ENCODE measurements around the gene GPR183.
A peak's percentile ranks its signal among the peaks of the same experiment; 100 is the strongest.

The GPR183 gene

DNA sequence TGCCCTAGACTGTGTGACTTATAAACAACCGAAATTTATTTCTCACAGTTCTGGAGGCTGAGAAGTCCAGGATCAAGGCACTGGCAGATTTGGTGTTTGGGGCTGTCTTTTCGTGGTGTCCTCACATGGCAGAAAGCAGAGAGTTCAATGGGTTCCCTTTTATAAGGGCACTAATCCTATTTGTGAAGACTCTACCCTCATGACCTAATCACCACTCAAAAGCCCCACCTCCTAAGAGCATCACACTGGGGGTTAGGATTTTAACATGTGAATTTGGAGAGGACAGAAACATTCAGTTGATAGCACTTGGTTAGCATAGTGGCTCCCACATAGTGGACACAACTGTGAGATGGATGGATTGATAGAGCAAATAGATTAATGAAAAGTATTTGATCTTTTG is 27.6 kb downstream of the GPR183 start:
- in situ Hi-C loops (cut with HindIII; ENCODE audit: low pct_unique_long_range_greater_than_20kb, low sequenced_read_pairs): no loop called here
- TF ChIP-seq JUND (IDR thresholded peaks at IDR 0.05; ENCODE audit: low read depth): no peak
- no peak for DNase-seq (ENCODE audit: low read depth in 1 of 2, low spot score in 1 of 2)

DNA sequence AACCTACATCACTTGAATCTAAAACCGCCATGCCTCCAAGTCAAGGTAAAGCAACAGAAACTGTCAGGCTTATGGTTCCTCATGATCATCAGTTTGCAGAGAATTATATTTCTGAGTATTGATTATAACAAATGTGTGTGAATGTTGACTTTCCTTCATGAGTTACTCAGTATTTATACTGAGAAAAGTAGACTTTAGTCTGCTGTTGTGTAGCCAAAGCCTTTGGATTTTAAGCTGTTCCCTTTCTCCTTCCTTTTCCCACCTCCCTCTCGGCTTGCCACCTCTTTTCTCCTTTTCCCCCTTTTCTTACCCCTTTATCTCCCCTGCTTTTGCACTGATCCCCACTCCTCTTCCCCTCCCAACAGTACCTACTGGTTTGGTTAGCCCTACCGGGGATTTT is 28.4 kb downstream of the GPR183 start:
- TF ChIP-seq JUND (IDR thresholded peaks at IDR 0.05; ENCODE audit: low read depth): no peak
- no peak for DNase-seq (ENCODE audit: low read depth in 1 of 2, low spot score in 1 of 2)
- in situ Hi-C loops (cut with HindIII; ENCODE audit: low pct_unique_long_range_greater_than_20kb, low sequenced_read_pairs): no loop called here

DNA sequence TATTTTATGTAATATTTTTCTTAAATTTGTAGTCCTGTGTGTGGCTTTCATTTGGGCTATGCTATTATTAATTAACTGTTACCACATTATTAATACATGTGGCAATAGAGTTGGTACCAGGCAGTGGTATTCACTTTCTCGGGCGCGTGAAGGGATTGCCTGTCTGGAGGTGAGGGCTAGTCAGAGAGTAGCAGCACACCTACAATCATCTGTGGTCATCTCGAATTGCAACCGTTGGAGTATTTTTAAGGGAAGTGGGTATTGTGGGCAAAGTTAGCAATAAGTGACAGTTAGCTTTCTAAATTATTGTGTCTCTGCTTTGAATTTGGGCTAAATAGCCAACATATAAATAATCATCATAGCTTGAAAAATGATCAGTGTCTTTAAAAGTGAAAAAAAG is 29.0 kb downstream of the GPR183 start:
- in situ Hi-C loops (cut with HindIII; ENCODE audit: low pct_unique_long_range_greater_than_20kb, low sequenced_read_pairs): no loop called here
- no peak for DNase-seq (ENCODE audit: low read depth in 1 of 2, low spot score in 1 of 2)
- TF ChIP-seq JUND (IDR thresholded peaks at IDR 0.05; ENCODE audit: low read depth): no peak

DNA sequence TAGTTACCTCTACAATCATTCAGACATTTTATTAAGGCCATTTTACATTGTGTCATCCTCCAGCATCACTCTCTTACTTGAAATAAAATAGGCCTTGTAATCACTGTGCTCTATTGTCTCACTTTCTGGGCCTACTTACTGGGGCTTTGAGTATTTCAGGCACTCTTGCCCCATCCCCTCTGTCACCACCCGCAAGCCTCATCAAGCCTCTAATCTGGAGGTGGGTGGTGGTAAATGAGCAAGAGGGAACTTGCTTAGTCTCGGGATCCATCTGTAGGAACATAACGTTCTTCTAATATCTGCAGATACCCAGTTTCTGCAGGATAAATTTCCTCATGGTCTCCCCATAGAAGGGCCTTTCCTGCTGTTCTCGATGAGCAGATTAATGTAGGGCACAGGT is 29.6 kb downstream of the GPR183 start:
- DNase-seq (ENCODE audit: low read depth in 1 of 2, low spot score in 1 of 2): no peak
- in situ Hi-C loops (cut with HindIII; ENCODE audit: low pct_unique_long_range_greater_than_20kb, low sequenced_read_pairs): no loop called here

DNA sequence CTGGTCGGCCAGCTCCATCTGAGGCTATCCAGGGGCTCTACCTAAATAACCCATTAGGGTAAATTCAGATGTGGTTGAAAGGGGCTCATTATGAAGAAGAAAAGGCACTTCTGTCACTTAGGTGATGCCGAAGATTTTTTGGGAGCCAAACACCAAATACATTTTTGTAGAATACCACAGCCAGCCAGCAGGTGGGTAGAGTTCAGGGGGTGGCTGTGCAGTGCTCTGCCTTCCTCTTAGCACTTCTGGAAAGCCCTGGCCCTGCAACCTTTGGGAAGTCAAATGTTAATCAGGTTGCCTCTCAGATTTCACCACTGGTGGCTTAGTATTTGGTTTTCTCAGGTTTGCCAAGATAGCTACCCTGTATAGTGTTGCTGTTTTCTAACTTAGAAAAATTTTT is 30.5 kb downstream of the GPR183 start:
- TF ChIP-seq JUND (IDR thresholded peaks at IDR 0.05; ENCODE audit: low read depth): no peak
- in situ Hi-C loops (cut with HindIII; ENCODE audit: low pct_unique_long_range_greater_than_20kb, low sequenced_read_pairs): no loop called here
- DNase-seq (ENCODE audit: low read depth in 1 of 2, low spot score in 1 of 2): no peak

More for the DNA sequence above, 29.6 kb downstream of the GPR183 start:
- no peak for TF ChIP-seq JUND (IDR thresholded peaks at IDR 0.05; ENCODE audit: low read depth)

DNA sequence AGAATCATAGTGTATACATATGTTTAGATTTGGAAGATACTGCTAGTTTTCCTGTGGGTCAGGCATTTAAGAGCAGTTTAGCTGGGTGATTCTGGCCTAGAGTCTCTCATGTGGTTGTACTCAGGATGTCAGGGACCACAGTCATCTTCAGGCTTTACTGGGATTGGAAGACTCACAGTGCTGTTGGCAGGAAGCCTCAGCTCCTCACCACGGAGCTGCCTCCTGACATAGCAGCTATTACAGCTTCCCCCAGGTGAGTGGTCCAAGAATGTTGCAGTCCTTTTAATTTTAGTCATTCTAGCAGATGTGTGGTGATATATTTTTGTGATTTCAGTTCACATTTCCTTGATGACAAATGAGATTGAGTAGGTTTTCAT is 32.1 kb downstream of the GPR183 start:
- in situ Hi-C loops (cut with HindIII; ENCODE audit: low pct_unique_long_range_greater_than_20kb, low sequenced_read_pairs): no loop called here
- no peak for DNase-seq (ENCODE audit: low read depth in 1 of 2, low spot score in 1 of 2)
- TF ChIP-seq JUND (IDR thresholded peaks at IDR 0.05; ENCODE audit: low read depth): no peak

DNA sequence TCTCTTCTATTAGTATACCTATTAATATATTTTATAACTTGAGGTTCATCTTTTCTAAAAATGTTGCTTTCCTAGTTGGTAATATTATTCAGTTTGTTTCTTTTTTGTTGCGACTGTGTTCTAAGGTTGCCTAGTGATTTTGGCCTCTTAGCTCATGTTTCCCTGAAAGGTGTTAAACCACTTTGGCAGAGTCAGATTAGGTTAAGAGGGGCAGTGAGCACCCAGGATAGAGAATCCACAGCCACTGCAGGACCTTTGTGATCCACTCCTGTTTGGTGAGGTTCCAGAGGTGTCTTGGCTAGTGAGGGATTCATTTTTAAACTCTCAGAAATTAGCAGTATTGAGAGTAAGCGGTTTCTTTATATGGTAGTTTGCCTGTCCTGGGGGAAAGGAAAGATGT is 34.1 kb downstream of the GPR183 start:
- no peak for DNase-seq (ENCODE audit: low read depth in 1 of 2, low spot score in 1 of 2)
- in situ Hi-C loops (cut with HindIII; ENCODE audit: low pct_unique_long_range_greater_than_20kb, low sequenced_read_pairs): no loop called here
- no peak for TF ChIP-seq JUND (IDR thresholded peaks at IDR 0.05; ENCODE audit: low read depth)

DNA sequence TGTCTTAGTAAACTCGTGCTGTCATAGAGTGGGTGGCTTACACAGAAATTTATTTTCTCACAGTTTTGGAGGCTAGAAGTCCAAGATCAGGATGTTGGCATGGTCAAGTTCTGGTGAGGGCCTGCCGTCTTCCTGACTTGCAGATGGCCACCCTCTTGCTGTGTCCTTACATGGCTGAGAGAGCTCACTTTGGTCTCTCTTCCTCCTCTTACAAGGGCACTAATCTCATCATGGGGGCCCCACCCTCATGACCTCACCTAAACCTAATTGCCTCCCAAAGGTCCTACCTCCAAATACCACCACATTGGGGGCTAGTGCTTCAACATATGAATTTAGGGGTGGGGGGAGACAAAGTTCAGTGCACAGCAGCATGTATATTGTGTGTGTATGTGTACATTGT is 34.7 kb downstream of the GPR183 start:
- in situ Hi-C loops (cut with HindIII; ENCODE audit: low pct_unique_long_range_greater_than_20kb, low sequenced_read_pairs): no loop called here
- TF ChIP-seq JUND (IDR thresholded peaks at IDR 0.05; ENCODE audit: low read depth): no peak
- no peak for DNase-seq (ENCODE audit: low read depth in 1 of 2, low spot score in 1 of 2)

DNA sequence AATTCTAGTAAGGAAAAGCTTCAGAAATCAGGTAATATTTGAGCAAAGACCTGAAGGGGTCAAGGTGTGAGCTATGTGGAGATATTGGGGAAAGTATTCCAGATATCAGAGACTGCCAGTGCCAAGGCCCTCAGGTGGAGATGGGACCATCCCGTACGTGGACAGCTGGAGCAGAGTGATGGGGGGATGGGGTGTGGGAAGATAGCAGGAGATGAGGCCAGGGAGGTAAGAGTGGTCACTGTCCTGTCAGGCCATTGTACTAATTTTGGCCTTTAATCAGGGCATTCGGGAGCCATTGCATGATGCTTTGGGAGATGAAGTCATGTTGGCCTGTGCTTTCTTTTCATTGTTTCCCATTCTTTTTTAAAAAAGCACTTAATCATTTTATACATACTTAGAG is 36.0 kb downstream of the GPR183 start:
- TF ChIP-seq JUND (IDR thresholded peaks at IDR 0.05; ENCODE audit: low read depth): no peak
- DNase-seq (ENCODE audit: low read depth in 1 of 2, low spot score in 1 of 2): no peak
- in situ Hi-C loops (cut with HindIII; ENCODE audit: low pct_unique_long_range_greater_than_20kb, low sequenced_read_pairs): no loop called here

DNA sequence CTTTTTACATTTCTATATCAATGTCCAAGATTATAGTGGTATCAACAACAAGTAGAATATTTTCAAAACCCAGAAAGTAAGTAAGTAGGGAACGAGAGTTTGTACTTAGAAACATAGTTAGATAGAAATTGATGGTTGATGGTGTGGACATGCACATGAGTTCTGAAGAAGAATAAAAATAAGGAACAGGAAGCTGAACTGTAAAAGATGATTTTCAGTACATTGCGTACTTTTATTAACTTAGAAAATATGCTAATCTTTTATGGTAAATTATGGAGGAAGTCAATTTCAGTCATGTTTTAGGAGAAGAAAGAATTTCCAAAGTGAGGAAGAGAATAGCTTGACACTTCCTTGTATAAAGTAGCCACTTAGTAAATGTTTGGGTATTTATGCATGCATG is 36.7 kb downstream of the GPR183 start:
- DNase-seq (ENCODE audit: low read depth in 1 of 2, low spot score in 1 of 2): no peak
- in situ Hi-C loops (cut with HindIII; ENCODE audit: low pct_unique_long_range_greater_than_20kb, low sequenced_read_pairs): no loop called here
- TF ChIP-seq JUND (IDR thresholded peaks at IDR 0.05; ENCODE audit: low read depth): no peak

DNA sequence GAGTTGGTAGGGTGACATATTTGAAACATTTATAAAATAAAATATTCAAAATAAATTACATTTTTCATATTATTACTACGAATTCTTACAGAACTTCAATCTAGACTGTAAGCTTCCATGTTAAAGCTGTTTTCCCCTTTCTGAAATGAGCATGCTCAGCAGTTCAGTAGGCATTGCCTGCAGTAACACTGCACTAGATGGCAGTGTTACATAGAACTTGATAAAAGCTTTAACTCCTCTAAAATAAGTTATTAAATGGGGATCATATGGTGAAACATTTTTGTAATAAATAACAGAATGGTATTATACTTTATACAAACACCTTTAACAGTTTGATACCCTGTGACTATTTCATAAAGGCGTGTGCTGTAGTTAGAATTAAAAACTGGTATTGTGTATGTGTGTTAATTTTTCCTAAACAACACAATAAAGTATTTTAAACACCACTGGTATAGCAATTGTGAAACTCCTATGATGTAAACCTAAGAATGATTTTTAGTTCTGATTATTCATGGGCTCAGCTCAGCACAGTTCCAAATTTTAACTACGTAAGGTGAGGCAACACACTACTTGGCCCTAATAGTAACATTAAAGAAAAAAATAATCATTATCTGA is 37.5 kb downstream of the GPR183 start:
- in situ Hi-C loops (cut with HindIII; ENCODE audit: low pct_unique_long_range_greater_than_20kb, low sequenced_read_pairs): no loop called here
- no peak for TF ChIP-seq JUND (IDR thresholded peaks at IDR 0.05; ENCODE audit: low read depth)
- peak in 1 of 2 experiments; percentile 54 for DNase-seq (ENCODE audit: low read depth in 1 of 2, low spot score in 1 of 2)

DNA sequence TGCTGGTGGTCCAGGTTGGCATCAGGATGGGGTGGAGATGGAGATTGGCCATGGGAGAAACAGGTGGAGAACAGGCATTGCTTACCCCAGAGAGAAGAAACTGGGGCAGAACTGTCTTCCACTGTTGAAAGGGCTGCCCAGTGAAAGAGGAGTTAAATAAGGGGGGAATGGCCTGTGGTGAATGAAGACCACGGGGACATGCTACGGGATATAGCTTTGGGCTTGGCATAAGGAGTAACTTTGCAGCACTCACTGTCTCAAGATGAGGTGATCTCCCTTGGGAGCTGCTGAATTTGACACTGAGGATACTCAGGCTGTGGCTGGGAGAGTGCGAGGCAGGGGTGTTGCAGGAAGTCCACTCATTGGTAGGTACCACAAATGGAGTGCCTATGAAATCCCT is 38.4 kb downstream of the GPR183 start:
- in situ Hi-C loops (cut with HindIII; ENCODE audit: low pct_unique_long_range_greater_than_20kb, low sequenced_read_pairs): no loop called here
- no peak for DNase-seq (ENCODE audit: low read depth in 1 of 2, low spot score in 1 of 2)
- no peak for TF ChIP-seq JUND (IDR thresholded peaks at IDR 0.05; ENCODE audit: low read depth)

DNA sequence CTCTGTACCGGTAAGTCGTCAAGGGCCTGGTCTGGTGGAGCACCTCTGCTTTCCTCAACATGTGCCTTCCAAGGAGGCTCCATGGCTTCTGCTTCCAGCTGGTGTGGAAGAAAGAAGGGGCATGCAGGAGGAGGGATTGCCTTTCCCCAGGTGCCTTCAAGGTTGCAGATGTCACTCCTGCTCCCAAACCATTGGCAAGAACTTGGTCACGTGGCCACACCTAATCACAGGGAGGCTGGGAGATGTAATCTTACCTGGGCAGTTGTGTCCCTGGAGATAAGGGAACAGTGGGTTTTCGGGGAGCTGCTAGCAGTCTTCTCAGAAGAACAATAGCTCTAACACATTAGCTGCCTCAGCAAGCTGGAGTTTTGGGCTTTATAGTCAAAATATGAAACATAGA is 39.3 kb downstream of the GPR183 start:
- no peak for TF ChIP-seq JUND (IDR thresholded peaks at IDR 0.05; ENCODE audit: low read depth)
- in situ Hi-C loops (cut with HindIII; ENCODE audit: low pct_unique_long_range_greater_than_20kb, low sequenced_read_pairs): no loop called here
- DNase-seq (ENCODE audit: low read depth in 1 of 2, low spot score in 1 of 2): no peak

DNA sequence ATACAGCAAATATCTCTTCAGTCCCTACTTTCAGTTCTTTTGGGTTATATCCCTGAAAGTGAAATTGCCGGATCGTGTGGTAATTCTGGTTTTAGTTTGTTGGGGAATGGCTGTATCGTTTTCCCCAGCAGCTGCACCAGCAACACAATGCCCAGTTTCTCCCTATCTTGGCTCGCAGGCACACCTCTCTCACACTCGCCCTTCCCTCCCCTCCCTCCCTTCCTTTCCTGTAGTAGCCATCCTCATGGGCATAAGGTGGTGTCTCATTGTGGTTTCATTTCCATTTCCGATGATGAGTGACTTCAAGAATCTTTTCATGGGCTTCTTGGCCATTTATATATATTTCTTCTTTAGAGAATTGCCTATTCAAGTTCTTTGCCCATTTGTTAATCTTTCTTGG is 40.4 kb downstream of the GPR183 start:
- DNase-seq (ENCODE audit: low read depth in 1 of 2, low spot score in 1 of 2): no peak
- in situ Hi-C loops (cut with HindIII; ENCODE audit: low pct_unique_long_range_greater_than_20kb, low sequenced_read_pairs): no loop called here
- no peak for TF ChIP-seq JUND (IDR thresholded peaks at IDR 0.05; ENCODE audit: low read depth)

Measured in T47D (cell line).